ENCODE data around the gene SPATA31C1. TPM values are rescaled to one million over a fixed set of nuclear protein-coding genes. Genes with fewer than 3 reads are reported as not detected.

The SPATA31C1 gene
- total and polyA plus RNA-seq, 2 experiments from 2014 or later: not detected

DNA sequence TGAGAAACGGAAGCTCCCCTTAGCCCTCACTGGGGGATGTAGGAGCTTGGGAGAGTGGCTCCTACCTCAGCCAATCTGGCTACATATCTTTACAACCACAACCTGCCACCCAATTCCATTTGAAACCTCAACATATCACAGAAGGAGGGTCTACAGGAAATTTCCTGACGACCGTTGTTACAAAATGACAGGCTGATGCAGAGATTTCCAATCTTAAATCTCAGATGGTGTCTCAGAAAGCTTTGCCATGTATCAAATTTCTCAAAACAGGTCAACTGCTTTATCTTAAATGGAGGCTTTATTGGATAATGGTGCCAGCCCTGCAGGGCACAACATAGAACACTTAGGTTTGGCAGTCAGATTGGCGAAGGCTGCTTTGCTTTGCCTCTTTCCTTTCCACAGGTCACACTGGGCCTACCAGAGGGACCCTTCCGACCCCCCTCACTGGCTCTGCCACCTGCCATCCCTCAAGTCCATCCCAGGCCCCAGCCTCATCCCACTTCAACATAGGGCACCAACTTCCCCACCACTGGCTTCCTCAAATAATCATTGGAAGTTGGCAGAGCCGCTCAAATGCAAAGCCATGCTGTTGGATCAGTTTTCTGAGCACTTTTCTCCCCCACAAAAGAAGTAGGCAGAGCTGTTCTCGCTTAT is 46.2 kb upstream of the SPATA31C1 start:
- Histone ChIP-seq H3K79me2 (peaks cover 4% of the 10 kb centered on the region), H4K20me1 (ENCODE audit: insufficient read depth, poor library complexity, severe bottlenecking) (no peaks in the 10 kb centered on the region), H3K9me2 (replicated peaks; ENCODE audit: insufficient read depth) (no peaks in the 10 kb centered on the region), H2AFZ (no peak overlapping the region), H3K4me1 (ENCODE audit: insufficient read depth) (peaks cover 34% of the 10 kb centered on the region), H3K9me3 (ENCODE audit: low read depth) (no peaks in the 10 kb centered on the region), H3K27me3 (no peaks in the 10 kb centered on the region), H3K36me3 (replicated peaks; ENCODE audit: insufficient read depth, low read depth) (no peaks in the 10 kb centered on the region), H3K4me2 (no peak overlapping the region), H3K27ac (no peak overlapping the region), H3K4me3 (no peak overlapping the region)
- WGBS (ENCODE audit: low lambda C conversion rate, missing lambda C conversion rate): 85% methylated on average over 7 of the region's 7 CpGs
- no peak for DNase-seq (ENCODE audit: low spot score)
- TF ChIP-seq EZH2phosphoT487 (IDR thresholded peaks at IDR 0.05; ENCODE audit: low read depth, severe bottlenecking, unreplicated experiment): no peak
- no peak for TF ChIP-seq CTCF (IDR thresholded peaks at IDR 0.05; ENCODE audit: poor library complexity)
- no peak for TF ChIP-seq EZH2 (IDR thresholded peaks at IDR 0.05; ENCODE audit: borderline replicate concordance)

- H3K4me1 ChIP-seq (ENCODE audit: insufficient read depth): peaks cover 30% of the 10 kb centered on the region
- H4K20me1 ChIP-seq (ENCODE audit: insufficient read depth, poor library complexity, severe bottlenecking): no peaks in the 10 kb centered on the region
- H3K9me3 ChIP-seq (ENCODE audit: low read depth): no peaks in the 10 kb centered on the region
- no peak overlapping the region for H3K4me2 ChIP-seq
- no peaks in the 10 kb centered on the region for H3K36me3 ChIP-seq (replicated peaks; ENCODE audit: insufficient read depth, low read depth)
- no peaks in the 10 kb centered on the region for H3K9me2 ChIP-seq (replicated peaks; ENCODE audit: insufficient read depth)
- H2AFZ ChIP-seq: no peak overlapping the region
- H3K4me3 ChIP-seq: no peak overlapping the region
- no peaks in the 10 kb centered on the region for H3K79me2 ChIP-seq
- no peak overlapping the region for H3K27ac ChIP-seq
- TF ChIP-seq EZH2phosphoT487 (IDR thresholded peaks at IDR 0.05; ENCODE audit: low read depth, severe bottlenecking, unreplicated experiment) (no peak), CTCF (IDR thresholded peaks at IDR 0.05; ENCODE audit: poor library complexity) (no peak), EZH2 (IDR thresholded peaks at IDR 0.05; ENCODE audit: borderline replicate concordance) (no peak)
- no peaks in the 10 kb centered on the region for H3K27me3 ChIP-seq
- peak; percentile 41 for DNase-seq (ENCODE audit: low spot score)
- 72% methylated on average over 8 of the region's 8 CpGs for whole genome bisulfite sequencing (ENCODE audit: low lambda C conversion rate, missing lambda C conversion rate)
Measured at GRCh38 chr9:87872079-87872624, 45.6 kb upstream of the SPATA31C1 start.

DNA sequence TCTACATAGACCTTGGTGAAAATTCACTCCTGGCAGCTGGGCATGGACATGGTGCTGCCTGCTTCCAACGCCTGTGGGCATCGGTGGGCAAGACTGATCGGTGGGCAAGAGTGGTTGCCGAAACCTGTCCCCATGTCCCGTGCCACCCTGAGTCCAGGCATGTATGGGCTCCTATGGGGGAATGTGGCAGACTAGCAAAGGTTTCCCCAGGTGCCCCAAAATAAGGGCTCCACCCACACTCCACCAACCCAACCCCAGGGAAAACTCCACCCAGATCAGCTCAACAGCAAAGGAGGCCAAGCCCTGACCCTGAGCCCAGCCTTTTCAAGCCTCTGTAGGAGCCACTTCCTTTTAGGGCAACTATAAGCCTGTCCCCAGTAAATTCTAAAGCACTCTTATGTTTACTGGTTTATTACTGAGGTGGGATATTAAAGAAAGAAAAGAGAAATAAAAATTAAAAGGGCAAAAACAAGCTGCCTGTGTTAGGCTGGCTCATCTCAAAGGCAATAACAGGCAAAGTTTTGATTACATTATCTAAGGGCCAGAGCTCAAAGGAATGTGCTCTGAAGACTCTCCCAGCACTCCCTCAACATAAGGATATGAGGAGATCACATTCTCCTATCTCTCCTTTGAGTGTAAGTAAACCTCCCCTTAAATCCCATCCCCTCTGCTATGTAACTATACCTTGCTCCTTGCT is 44.0 kb upstream of the SPATA31C1 start:
- WGBS (ENCODE audit: low lambda C conversion rate, missing lambda C conversion rate): 95% methylated on average over 5 of the region's 5 CpGs

More for the DNA sequence above, 44.0 kb upstream of the SPATA31C1 start:
- no peak for DNase-seq (ENCODE audit: low spot score)
- Histone ChIP-seq H3K9me3 (ENCODE audit: low read depth) (no peaks in the 10 kb centered on the region), H3K79me2 (no peaks in the 10 kb centered on the region), H3K4me1 (ENCODE audit: insufficient read depth) (peaks cover 30% of the 10 kb centered on the region), H3K9me2 (replicated peaks; ENCODE audit: insufficient read depth) (no peaks in the 10 kb centered on the region), H3K27ac (peak overlapping the region; percentile 86), H3K4me3 (no peak overlapping the region), H2AFZ (no peak overlapping the region), H4K20me1 (ENCODE audit: insufficient read depth, poor library complexity, severe bottlenecking) (no peaks in the 10 kb centered on the region), H3K36me3 (replicated peaks; ENCODE audit: insufficient read depth, low read depth) (no peaks in the 10 kb centered on the region), H3K27me3 (no peaks in the 10 kb centered on the region), H3K4me2 (peak overlapping the region; percentile 43)
- no peak for TF ChIP-seq EZH2 (IDR thresholded peaks at IDR 0.05; ENCODE audit: borderline replicate concordance)
- TF ChIP-seq CTCF (IDR thresholded peaks at IDR 0.05; ENCODE audit: poor library complexity): no peak
- TF ChIP-seq EZH2phosphoT487 (IDR thresholded peaks at IDR 0.05; ENCODE audit: low read depth, severe bottlenecking, unreplicated experiment): no peak

All from hepatocyte (in vitro differentiated cells).